ENCODE measurements around the gene FEM1B.

DNA sequence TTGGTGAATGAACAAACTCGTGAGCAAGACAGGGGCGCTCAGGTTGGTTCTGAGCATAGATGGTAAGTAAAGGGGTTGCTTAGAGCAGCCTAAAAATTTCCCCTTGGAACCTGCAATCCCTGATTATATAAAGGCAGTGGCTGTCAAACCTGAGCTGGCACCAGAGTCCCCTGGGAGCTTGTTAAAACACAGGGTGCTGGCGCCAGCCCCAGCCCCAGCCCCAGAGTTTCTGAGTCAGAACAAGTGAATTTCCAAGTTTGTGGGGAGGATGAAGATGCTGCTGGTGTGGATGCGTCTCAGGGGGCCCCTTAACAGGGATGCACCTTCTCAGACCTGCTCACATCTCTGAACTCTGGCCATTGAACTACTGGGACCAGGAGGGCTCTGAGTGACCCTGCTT is 48.2 kb downstream of the FEM1B start:
- TF ChIP-seq POLR2AphosphoS5 (IDR thresholded peaks at IDR 0.05) = no peak
- no peak for TF ChIP-seq POLR2A (IDR thresholded peaks at IDR 0.05)
- TF ChIP-seq, protein P1, sequence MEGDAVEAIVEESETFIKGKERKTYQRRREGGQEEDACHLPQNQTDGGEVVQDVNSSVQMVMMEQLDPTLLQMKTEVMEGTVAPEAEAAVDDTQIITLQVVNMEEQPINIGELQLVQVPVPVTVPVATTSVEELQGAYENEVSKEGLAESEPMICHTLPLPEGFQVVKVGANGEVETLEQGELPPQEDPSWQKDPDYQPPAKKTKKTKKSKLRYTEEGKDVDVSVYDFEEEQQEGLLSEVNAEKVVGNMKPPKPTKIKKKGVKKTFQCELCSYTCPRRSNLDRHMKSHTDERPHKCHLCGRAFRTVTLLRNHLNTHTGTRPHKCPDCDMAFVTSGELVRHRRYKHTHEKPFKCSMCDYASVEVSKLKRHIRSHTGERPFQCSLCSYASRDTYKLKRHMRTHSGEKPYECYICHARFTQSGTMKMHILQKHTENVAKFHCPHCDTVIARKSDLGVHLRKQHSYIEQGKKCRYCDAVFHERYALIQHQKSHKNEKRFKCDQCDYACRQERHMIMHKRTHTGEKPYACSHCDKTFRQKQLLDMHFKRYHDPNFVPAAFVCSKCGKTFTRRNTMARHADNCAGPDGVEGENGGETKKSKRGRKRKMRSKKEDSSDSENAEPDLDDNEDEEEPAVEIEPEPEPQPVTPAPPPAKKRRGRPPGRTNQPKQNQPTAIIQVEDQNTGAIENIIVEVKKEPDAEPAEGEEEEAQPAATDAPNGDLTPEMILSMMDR (IDR thresholded peaks at IDR 0.05) = no peak

Data from stomach (tissue), 4 donors.